ENCODE measurements around the gene EVA1C. TPM values are rescaled to one million over a fixed set of nuclear protein-coding genes. Genes with fewer than 3 reads are reported as not detected.
"Not testable (repeated sequence)": the region's sequence is repeated elsewhere in the genome, so short reads cannot be mapped to it uniquely, and the experiment has no call there.

EVA1C gene
- total RNA-seq, 5 donors from 2014 or later (not counting 1 experiment from before 2014, with no cell fraction given) = 9.7 to 22.1 (median 18.0) TPM

DNA sequence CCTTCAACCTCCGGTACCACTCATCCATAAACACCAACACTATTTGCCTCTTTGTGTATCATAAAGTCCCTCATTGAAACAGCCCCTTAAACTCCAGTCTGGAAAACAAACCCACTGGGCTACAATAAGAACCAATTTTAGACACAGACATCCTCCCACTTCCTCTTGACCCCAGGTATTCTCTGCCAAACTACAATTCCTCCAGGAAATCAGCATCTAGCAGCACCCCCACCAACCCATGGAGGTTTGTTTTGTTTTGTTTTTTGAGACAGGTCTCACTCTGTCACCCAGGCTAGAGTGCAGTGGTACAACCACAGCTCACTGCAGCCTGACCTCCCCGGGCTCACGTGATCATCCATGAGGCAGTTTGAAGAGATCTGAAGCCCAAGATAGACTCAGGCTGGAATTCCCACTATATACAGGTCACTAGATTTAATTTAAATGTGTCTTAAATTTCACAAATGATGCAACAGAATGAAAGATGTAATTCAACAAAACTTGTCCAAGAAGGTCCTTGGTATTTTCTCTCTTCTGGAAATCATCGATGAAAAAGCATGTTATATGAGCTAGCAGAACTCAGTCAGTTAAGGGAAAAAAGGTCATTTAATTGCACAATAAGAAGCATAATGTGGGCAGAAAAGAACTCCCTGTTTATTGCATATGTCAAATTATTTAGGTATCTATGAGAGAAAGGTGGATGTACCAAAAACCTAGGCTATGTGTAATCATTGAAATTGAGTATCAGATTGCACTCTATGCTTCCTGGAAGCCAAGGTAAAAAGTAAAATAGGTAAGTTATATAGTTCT lies 142.5 kb downstream of the EVA1C start:
- Histone ChIP-seq H3K4me1 (ENCODE audit: control insufficient read depth in 1 of 2, extremely low read depth in 1 of 2, insufficient read depth in 2 of 2, low read length in 2 of 2) (peaks cover 0 to 2% of the 10 kb centered on the region in 2 experiments), H3K27ac (ENCODE audit: low read length) (no peak overlapping the region), H3K36me3 (ENCODE audit: control insufficient read depth in 2 of 2, extremely low read depth in 1 of 2, insufficient read depth in 1 of 2, low read length in 1 of 2) (no peaks in the 10 kb centered on the region), H3K27me3 (replicated peaks in 1 of 2; ENCODE audit: control insufficient read depth in 2 of 2, extremely low read depth in 1 of 2, insufficient read depth in 2 of 2, low read length in 1 of 2) (no peaks in the 10 kb centered on the region), H3K4me3 (ENCODE audit: control insufficient read depth in 1 of 2, extremely low read depth in 1 of 2, low read length in 1 of 2) (no peak overlapping the region), H3K9me3 (no peaks in the 10 kb centered on the region)
- 67% methylated on average over 1 of the region's 4 CpGs for WGBS (ENCODE audit: insufficient coverage)
- H3K36me3 Mint-ChIP-seq = no peaks in the 10 kb centered on the region
- CTCF ChIA-PET = no interaction called here
- no peaks in the 10 kb centered on the region for H3K9me3 Mint-ChIP-seq
- no peak for DNase-seq
- H3K27ac Mint-ChIP-seq = no peak overlapping the region
- H3K27me3 Mint-ChIP-seq = no peaks in the 10 kb centered on the region
- no peak for ATAC-seq (replicated peaks in 1 of 4)
- POLR2A ChIA-PET = no interaction called here
- no peak overlapping the region for H3K4me3 Mint-ChIP-seq
- peaks cover 0 to 6% (median 0%) of the 10 kb centered on the region in 3 donors for H3K4me1 Mint-ChIP-seq

DNA sequence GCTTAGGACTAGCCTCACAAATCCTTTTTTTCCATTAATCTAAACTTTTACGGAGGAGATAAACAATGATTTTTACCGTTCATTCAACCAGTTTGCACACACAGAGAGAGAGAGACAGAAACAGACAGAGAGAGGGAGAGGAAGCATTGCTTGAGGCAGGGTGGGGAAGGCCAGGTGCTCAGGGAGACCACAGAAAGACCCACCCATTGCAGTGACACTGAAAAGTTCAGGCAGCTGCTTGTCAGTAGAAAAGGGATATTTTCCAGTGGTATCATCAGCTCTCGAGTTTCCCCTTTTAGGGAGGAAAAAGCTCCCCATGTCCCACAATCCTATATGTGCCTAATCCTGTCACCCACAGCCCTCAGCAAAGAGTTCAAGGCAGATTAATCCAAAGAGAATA lies 145.6 kb downstream of the EVA1C start:
- Histone ChIP-seq H3K4me3 (ENCODE audit: control insufficient read depth in 1 of 2, extremely low read depth in 1 of 2, low read length in 1 of 2) (no peak overlapping the region), H3K36me3 (ENCODE audit: control insufficient read depth in 2 of 2, extremely low read depth in 1 of 2, insufficient read depth in 1 of 2, low read length in 1 of 2) (no peaks in the 10 kb centered on the region), H3K4me1 (ENCODE audit: control insufficient read depth in 1 of 2, extremely low read depth in 1 of 2, insufficient read depth in 2 of 2, low read length in 2 of 2) (peaks cover 0 to 5% of the 10 kb centered on the region in 2 experiments), H3K27ac (ENCODE audit: low read length) (no peak overlapping the region), H3K9me3 (no peaks in the 10 kb centered on the region), H3K27me3 (replicated peaks in 1 of 2; ENCODE audit: control insufficient read depth in 2 of 2, extremely low read depth in 1 of 2, insufficient read depth in 2 of 2, low read length in 1 of 2) (no peaks in the 10 kb centered on the region)
- WGBS (ENCODE audit: insufficient coverage) = no CpG with 5 or more reads among the region's 3 CpGs
- no peaks in the 10 kb centered on the region for H3K36me3 Mint-ChIP-seq
- H3K27ac Mint-ChIP-seq = no peak overlapping the region
- CTCF ChIA-PET = no interaction called here
- ATAC-seq (replicated peaks in 1 of 4) = no peak
- peaks cover 0 to 11% (median 8%) of the 10 kb centered on the region in 3 donors for H3K4me1 Mint-ChIP-seq
- POLR2A ChIA-PET = no interaction called here
- no peak for DNase-seq
- no peak overlapping the region for H3K4me3 Mint-ChIP-seq
- no peaks in the 10 kb centered on the region for H3K27me3 Mint-ChIP-seq
- no peaks in the 10 kb centered on the region for H3K9me3 Mint-ChIP-seq

DNA sequence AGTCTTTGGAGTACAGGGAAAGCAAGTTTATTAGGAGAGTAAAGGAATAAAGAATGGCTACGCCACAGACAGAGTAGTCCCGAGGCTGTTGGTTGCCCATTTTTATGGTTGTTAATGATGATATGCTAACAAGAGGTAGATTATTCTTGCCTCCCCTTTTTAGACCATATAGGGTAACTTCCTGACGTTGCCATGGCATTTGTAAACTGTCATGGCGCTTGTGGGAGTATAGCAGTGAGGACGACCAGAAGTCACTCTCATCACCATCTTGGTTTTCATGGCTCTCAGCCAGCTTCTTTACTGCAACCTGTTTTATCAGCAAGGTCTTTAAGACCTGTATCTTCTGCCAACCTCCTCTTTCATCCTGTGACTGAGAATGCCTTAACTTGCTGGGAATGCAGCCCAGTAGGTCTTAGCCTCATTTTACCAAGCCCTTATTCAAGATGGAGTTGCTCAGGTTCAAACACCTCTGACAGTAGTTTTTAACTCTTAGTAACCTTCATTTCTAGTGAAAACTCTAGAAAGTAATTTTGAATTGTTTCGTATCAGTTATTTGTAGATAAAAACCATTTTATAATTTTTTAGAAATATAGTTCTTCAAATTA lies 146.6 kb downstream of the EVA1C start:
- H3K27me3 Mint-ChIP-seq = no peaks in the 10 kb centered on the region
- H3K4me3 Mint-ChIP-seq = no peak overlapping the region
- ATAC-seq (replicated peaks in 1 of 4) (no peak), DNase-seq (no peak)
- H3K4me1 ChIP-seq (ENCODE audit: control insufficient read depth in 1 of 2, extremely low read depth in 1 of 2, insufficient read depth in 2 of 2, low read length in 2 of 2) = peaks cover 0 to 5% of the 10 kb centered on the region in 2 experiments
- CTCF ChIA-PET = no interaction called here
- 60% methylated on average over 1 of the region's 6 CpGs for WGBS (ENCODE audit: insufficient coverage)
- no peak overlapping the region for H3K27ac ChIP-seq (ENCODE audit: low read length)
- no peak overlapping the region for H3K27ac Mint-ChIP-seq
- H3K9me3 Mint-ChIP-seq = no peaks in the 10 kb centered on the region
- H3K4me3 ChIP-seq (ENCODE audit: control insufficient read depth in 1 of 2, extremely low read depth in 1 of 2, low read length in 1 of 2) = no peak overlapping the region
- no peaks in the 10 kb centered on the region for H3K36me3 Mint-ChIP-seq
- H3K36me3 ChIP-seq (ENCODE audit: control insufficient read depth in 2 of 2, extremely low read depth in 1 of 2, insufficient read depth in 1 of 2, low read length in 1 of 2) = no peaks in the 10 kb centered on the region
- POLR2A ChIA-PET = no interaction called here
- no peaks in the 10 kb centered on the region for H3K9me3 ChIP-seq
- no peaks in the 10 kb centered on the region for H3K27me3 ChIP-seq (replicated peaks in 1 of 2; ENCODE audit: control insufficient read depth in 2 of 2, extremely low read depth in 1 of 2, insufficient read depth in 2 of 2, low read length in 1 of 2)
- H3K4me1 Mint-ChIP-seq = peaks cover 0 to 11% (median 8%) of the 10 kb centered on the region in 3 donors

DNA sequence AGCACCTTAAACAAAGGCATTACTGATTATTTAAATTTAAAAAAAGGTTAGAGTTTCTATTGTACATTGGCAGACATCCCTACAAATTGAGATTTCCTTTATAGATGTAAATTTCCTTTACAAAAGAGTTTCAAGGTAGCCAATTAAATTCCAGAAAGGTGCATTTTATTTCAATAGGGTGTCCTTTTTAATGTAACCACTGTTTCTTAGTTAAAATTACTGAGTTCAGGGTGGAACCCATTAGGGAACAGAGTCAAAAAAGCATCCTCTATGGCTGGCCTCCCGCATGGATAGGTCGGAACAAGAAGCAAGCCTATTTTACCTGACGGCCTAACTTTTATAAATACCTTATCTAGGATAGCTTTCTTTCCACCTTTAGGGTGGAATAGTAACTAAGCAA lies 148.4 kb downstream of the EVA1C start:
- no peak overlapping the region for H3K27ac ChIP-seq (ENCODE audit: low read length)
- H3K27me3 Mint-ChIP-seq = no peaks in the 10 kb centered on the region
- no peaks in the 10 kb centered on the region for H3K9me3 ChIP-seq
- DNase-seq (no peak), ATAC-seq (replicated peaks in 1 of 4) (no peak)
- peaks cover 0 to 5% of the 10 kb centered on the region in 2 experiments for H3K4me1 ChIP-seq (ENCODE audit: control insufficient read depth in 1 of 2, extremely low read depth in 1 of 2, insufficient read depth in 2 of 2, low read length in 2 of 2)
- WGBS (ENCODE audit: insufficient coverage) = no CpG with 5 or more reads among the region's 3 CpGs
- no peak overlapping the region for H3K4me3 ChIP-seq (ENCODE audit: control insufficient read depth in 1 of 2, extremely low read depth in 1 of 2, low read length in 1 of 2)
- H3K27ac Mint-ChIP-seq = no peak overlapping the region
- H3K4me1 Mint-ChIP-seq = peaks cover 0 to 9% (median 8%) of the 10 kb centered on the region in 3 donors
- no peak overlapping the region for H3K4me3 Mint-ChIP-seq
- CTCF ChIA-PET = interaction anchor here in 1 of 2 donors (0.6 to 1.1 kb wide), 2 partner anchors 8 to 41 kb away, joined by 4 read pairs; no protein-coding TSS in a partner anchor
- H3K36me3 ChIP-seq (ENCODE audit: control insufficient read depth in 2 of 2, extremely low read depth in 1 of 2, insufficient read depth in 1 of 2, low read length in 1 of 2) = no peaks in the 10 kb centered on the region
- no peaks in the 10 kb centered on the region for H3K27me3 ChIP-seq (replicated peaks in 1 of 2; ENCODE audit: control insufficient read depth in 2 of 2, extremely low read depth in 1 of 2, insufficient read depth in 2 of 2, low read length in 1 of 2)
- POLR2A ChIA-PET = interaction anchor here in 1 of 2 donors (0.6 kb wide), 1 partner anchor 45 kb away, joined by 4 read pairs; no protein-coding TSS in a partner anchor
- H3K36me3 Mint-ChIP-seq = peaks cover 14% of the 10 kb centered on the region
- H3K9me3 Mint-ChIP-seq = peaks cover 5 to 12% (median 8%) of the 10 kb centered on the region in 3 donors

DNA sequence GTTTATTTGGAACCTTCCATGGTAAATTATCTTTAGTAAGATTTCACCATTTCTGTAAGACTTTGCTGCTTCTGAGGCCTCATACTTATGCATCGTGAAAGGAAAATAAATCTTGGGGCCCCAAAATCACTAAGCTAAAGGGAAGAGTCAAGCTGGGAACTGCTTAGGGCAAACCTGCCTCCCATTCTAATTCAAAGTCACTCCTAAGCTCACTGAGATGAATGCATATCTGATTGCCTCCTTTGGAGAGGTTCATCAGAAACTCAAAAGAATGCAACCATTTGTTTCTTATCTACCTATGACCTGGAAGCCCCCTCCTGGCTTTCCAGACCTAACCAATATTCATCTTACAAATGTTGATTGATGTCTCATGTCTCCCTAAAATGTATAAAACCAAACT lies 149.0 kb downstream of the EVA1C start:
- POLR2A ChIA-PET; H3K27ac Mint-ChIP-seq; H3K4me1 ChIP-seq (ENCODE audit: control insufficient read depth in 1 of 2, extremely low read depth in 1 of 2, insufficient read depth in 2 of 2, low read length in 2 of 2); H3K36me3 ChIP-seq (ENCODE audit: control insufficient read depth in 2 of 2, extremely low read depth in 1 of 2, insufficient read depth in 1 of 2, low read length in 1 of 2); H3K4me1 Mint-ChIP-seq; H3K27me3 Mint-ChIP-seq; H3K27ac ChIP-seq (ENCODE audit: low read length); CTCF ChIA-PET; ATAC-seq (replicated peaks in 1 of 4); DNase-seq; H3K4me3 ChIP-seq (ENCODE audit: control insufficient read depth in 1 of 2, extremely low read depth in 1 of 2, low read length in 1 of 2); H3K27me3 ChIP-seq (replicated peaks in 1 of 2; ENCODE audit: control insufficient read depth in 2 of 2, extremely low read depth in 1 of 2, insufficient read depth in 2 of 2, low read length in 1 of 2); H3K4me3 Mint-ChIP-seq; H3K9me3 ChIP-seq: not testable (repeated sequence)
- Mint-ChIP-seq H3K36me3 (peaks cover 20% of the 10 kb centered on the region), H3K9me3 (peaks cover 5 to 12% (median 8%) of the 10 kb centered on the region in 3 donors)
- no CpG with 5 or more reads among the region's 1 CpG for WGBS (ENCODE audit: insufficient coverage)

DNA sequence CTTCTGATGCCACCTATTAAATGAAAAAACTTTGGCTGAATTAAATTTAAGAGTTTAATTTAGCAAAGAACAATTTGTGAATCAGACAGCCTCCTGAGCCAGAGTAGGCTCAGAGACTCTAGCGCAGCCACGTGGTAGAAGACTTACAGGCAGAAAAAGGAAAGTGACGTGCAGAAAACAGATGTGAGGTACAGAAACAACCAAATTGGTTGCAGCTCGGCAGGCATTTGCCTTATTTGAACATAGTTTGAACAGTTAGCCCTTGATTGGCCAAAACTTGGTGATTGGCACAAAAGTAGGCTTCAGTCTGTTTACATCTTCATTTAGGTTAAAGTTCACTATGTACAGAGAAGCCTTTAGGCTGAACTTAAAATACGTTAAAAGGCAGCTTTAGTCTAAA lies 149.9 kb downstream of the EVA1C start:
- Mint-ChIP-seq H3K9me3 (peaks cover 5 to 12% (median 8%) of the 10 kb centered on the region in 3 donors), H3K27me3 (no peaks in the 10 kb centered on the region), H3K36me3 (peaks cover 25% of the 10 kb centered on the region), H3K4me1 (peaks cover 0 to 9% (median 8%) of the 10 kb centered on the region in 3 donors), H3K4me3 (no peak overlapping the region), H3K27ac (peak overlapping the region in 1 of 2 donors; percentile 7)
- WGBS (ENCODE audit: insufficient coverage) = 69% methylated on average over 4 of the region's 5 CpGs
- no peaks in the 10 kb centered on the region for H3K9me3 ChIP-seq
- H3K27me3 ChIP-seq (replicated peaks in 1 of 2; ENCODE audit: control insufficient read depth in 2 of 2, extremely low read depth in 1 of 2, insufficient read depth in 2 of 2, low read length in 1 of 2) = no peaks in the 10 kb centered on the region
- peak in 2 of 4 experiments; percentile 44 to 61 for ATAC-seq (replicated peaks in 1 of 4)
- POLR2A ChIA-PET = interaction anchor here in 1 of 2 donors (0.6 kb wide), 1 partner anchor 209 kb away, joined by 6 read pairs; the partner anchor contains the start of gene PAXBP1
- H3K27ac ChIP-seq (ENCODE audit: low read length) = no peak overlapping the region
- peak in 12 of 35 experiments; percentile 8 to 36 (median 12) for DNase-seq
- no peaks in the 10 kb centered on the region for H3K36me3 ChIP-seq (ENCODE audit: control insufficient read depth in 2 of 2, extremely low read depth in 1 of 2, insufficient read depth in 1 of 2, low read length in 1 of 2)
- H3K4me3 ChIP-seq (ENCODE audit: control insufficient read depth in 1 of 2, extremely low read depth in 1 of 2, low read length in 1 of 2) = no peak overlapping the region
- H3K4me1 ChIP-seq (ENCODE audit: control insufficient read depth in 1 of 2, extremely low read depth in 1 of 2, insufficient read depth in 2 of 2, low read length in 2 of 2) = peaks cover 0 to 5% of the 10 kb centered on the region in 2 experiments
- CTCF ChIA-PET = interaction anchor here in 1 of 2 donors (0.5 to 0.6 kb wide), 2 partner anchors 523 to 819 kb away, joined by 3 to 6 read pairs; no protein-coding TSS in a partner anchor
